ENCODE data around the gene SORCS3. TPM values are rescaled to one million over a fixed set of nuclear protein-coding genes. Genes with fewer than 3 reads are reported as not detected.

The SORCS3 gene
- total RNA-seq, 1 experiment from 2014 or later = 0.04 TPM

- no peaks in the 10 kb centered on the region for H3K79me1 ChIP-seq (ENCODE audit: insufficient read depth, low read depth, low read length, poor library complexity, severe bottlenecking)
- no peak overlapping the region for H3K14ac ChIP-seq (ENCODE audit: insufficient read depth, low read length)
- Mint-ChIP-seq H3K27ac (no peak overlapping the region), H3K27me3 (ENCODE audit: low read depth) (no peaks in the 10 kb centered on the region), H3K9me3 (no peaks in the 10 kb centered on the region), H3K36me3 (ENCODE audit: insufficient read depth in 1 of 3, low read depth in 3 of 3) (no peaks in the 10 kb centered on the region), H3K4me1 (peaks cover 18 to 23% of the 10 kb centered on the region in 2 experiments), H3K4me3 (no peak overlapping the region)
- no peak overlapping the region for H4K91ac ChIP-seq (ENCODE audit: insufficient read length, low read depth, low read length)
- no peak overlapping the region for H2BK15ac ChIP-seq (ENCODE audit: low read depth, low read length)
- H3K56ac ChIP-seq (ENCODE audit: insufficient read length, low read depth, low read length) = no peak overlapping the region
- H3K9me3 ChIP-seq (ENCODE audit: control insufficient read depth, low read depth, low read length) = no peaks in the 10 kb centered on the region
- WGBS (ENCODE audit: extremely low coverage, insufficient read length, low lambda C conversion rate) = no CpG with 5 or more reads among the region's 4 CpGs
- no peak for DNase-seq
- H3K23me2 ChIP-seq (ENCODE audit: insufficient read length, low read depth, low read length, poor library complexity, severe bottlenecking) = no peaks in the 10 kb centered on the region
- no peak overlapping the region for H3K4me2 ChIP-seq (ENCODE audit: insufficient read depth, insufficient read length, low read length)
- H2BK20ac ChIP-seq (ENCODE audit: low read depth, low read length, poor library complexity, severe bottlenecking) = no peak overlapping the region
- no peak overlapping the region for H3K4ac ChIP-seq (ENCODE audit: low read depth, low read length)
- H3K23ac ChIP-seq (ENCODE audit: insufficient read length, low read depth, low read length) = no peak overlapping the region
- H2BK5ac ChIP-seq (ENCODE audit: insufficient read length, low read length) = no peak overlapping the region
- H3K27me3 ChIP-seq (ENCODE audit: insufficient read depth, low read length) = no peaks in the 10 kb centered on the region
- H3K4me1 ChIP-seq (ENCODE audit: insufficient read depth, low read length) = peaks cover 3% of the 10 kb centered on the region; the same call in 1 of the 2 replicates
- H2AK5ac ChIP-seq (ENCODE audit: insufficient read length, low read length) = no peak overlapping the region
- H4K8ac ChIP-seq (replicated peaks; ENCODE audit: insufficient read length, low read depth, low read length) = no peak overlapping the region
- no peaks in the 10 kb centered on the region for H3K79me2 ChIP-seq (ENCODE audit: insufficient read depth, low read length)
- no peak overlapping the region for H2BK120ac ChIP-seq (ENCODE audit: low read depth, low read length, poor library complexity, severe bottlenecking)
- no peaks in the 10 kb centered on the region for H4K20me1 ChIP-seq (ENCODE audit: control insufficient read depth, insufficient read depth, insufficient read length)
- TF ChIP-seq CTCF (conservative IDR thresholded peaks at IDR 0.05) = no peak
- no peak overlapping the region for H4K5ac ChIP-seq (ENCODE audit: insufficient read length, low read depth, low read length)
- no peak overlapping the region for H3K18ac ChIP-seq (ENCODE audit: insufficient read length, low read depth, low read length)
- H2BK12ac ChIP-seq (ENCODE audit: insufficient read length, low read depth, low read length) = no peak overlapping the region
- H2AFZ ChIP-seq (ENCODE audit: low read length) = no peak overlapping the region
- no peak overlapping the region for H3K27ac ChIP-seq (ENCODE audit: insufficient read length, low read depth, low read length)
- H3K9ac ChIP-seq (ENCODE audit: extremely low read depth, insufficient read length, low read length) = no peak overlapping the region
- no peak overlapping the region for H3T11ph ChIP-seq (ENCODE audit: low read length)
Observed at GRCh38 chr10:105185161-105185560, 544.1 kb downstream of the SORCS3 start.

All from H9 (cell line).